Stimulated activated naive B cell treated with anti-CD40 and anti-IgM and Interleukin-4, amounts not matched to agents 10 μg/mL and 1 μg/mL and 100 μg/mL, for 72 hours (primary cell): Measurements from ENCODE around the gene OCEL1.
A peak's percentile ranks its signal among the peaks of the same experiment; 100 is the strongest.

Experiments
- ATAC-seq, 2 donors: fragments of 150-1000 bp; cut with Tn5 transposase; replicated peaks; 2 replicates each; pipeline ENCODE4 v1.10.0; 2021; ENCODE audit warnings: moderate library complexity in 1 of 2
- DNase-seq: peaks from one replicate; pipeline ENCODE4 v3.0.0; 2021
- H3K27ac Mint-ChIP-seq: one replicate; pipeline ENCODE4 v1.8.0; 2022; ENCODE audit warnings: mild to moderate bottlenecking, mixed read lengths
- H3K27me3 Mint-ChIP-seq, 2 donors: one replicate each; pipeline ENCODE4 v1.8.0; 2022; ENCODE audit warnings: mixed read lengths in 2 of 2
- H3K36me3 Mint-ChIP-seq, 2 donors: one replicate each; pipeline ENCODE4 v1.8.0; 2022; ENCODE audit warnings: mixed read lengths in 2 of 2, mild to moderate bottlenecking in 1 of 2
- H3K4me1 Mint-ChIP-seq, 2 donors: one replicate each; pipeline ENCODE4 v1.8.0; 2022; ENCODE audit warnings: mixed read lengths in 2 of 2, mild to moderate bottlenecking in 1 of 2
- H3K4me3 Mint-ChIP-seq, 2 donors: one replicate each; pipeline ENCODE4 v1.8.0; 2022; ENCODE audit warnings: mild to moderate bottlenecking in 2 of 2, mixed read lengths in 2 of 2, moderate library complexity in 1 of 2
- H3K9me3 Mint-ChIP-seq, 2 donors: one replicate each; pipeline ENCODE4 v1.8.0; 2022; ENCODE audit warnings: mixed read lengths in 2 of 2, mild to moderate bottlenecking in 1 of 2

The OCEL1 gene

DNA sequence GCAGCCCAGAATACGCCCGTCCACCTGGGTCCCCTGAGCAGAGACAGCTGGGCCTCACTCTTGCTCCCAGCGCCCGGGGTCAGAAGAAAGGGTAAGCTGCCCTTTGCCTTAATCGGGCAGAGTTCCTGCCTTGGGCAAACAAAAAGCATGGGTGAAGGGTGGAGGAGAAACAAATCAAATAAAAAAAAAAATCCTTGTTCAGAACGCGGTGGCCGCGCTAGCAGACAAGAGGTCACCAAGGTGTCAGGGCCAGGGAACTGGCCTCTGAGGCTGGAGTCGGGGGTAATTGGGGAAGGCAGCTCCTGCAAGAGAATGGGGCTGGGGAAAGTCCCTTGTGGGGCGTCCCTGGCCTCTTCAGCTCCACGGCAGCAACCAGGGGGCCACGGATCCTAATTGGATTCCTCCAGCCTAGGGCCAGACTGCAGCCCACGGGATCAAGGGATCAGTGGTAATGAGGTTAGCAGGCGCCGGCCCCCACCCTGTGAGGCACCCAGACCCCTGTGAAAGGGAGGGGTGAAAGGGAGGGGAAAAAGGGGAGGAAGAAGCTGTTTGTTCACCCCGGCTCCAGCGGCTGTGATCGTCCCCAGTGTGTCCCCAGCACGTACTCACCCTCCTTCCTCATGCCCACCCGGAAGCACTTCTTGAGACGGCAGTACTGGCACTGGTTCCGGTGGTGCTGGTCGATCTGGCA, 14.2 kb downstream of the OCEL1 start:
- Mint-ChIP-seq H3K27ac (peak overlapping the region; percentile 82), H3K4me1 (peaks cover 16 to 18% of the 10 kb centered on the region in 2 donors), H3K36me3 (peaks cover 4 to 8% of the 10 kb centered on the region in 2 donors), H3K9me3 (no peaks in the 10 kb centered on the region), H3K4me3 (no peak overlapping the region), H3K27me3 (no peaks in the 10 kb centered on the region)
- no peak for ATAC-seq
- no peak for DNase-seq

DNA sequence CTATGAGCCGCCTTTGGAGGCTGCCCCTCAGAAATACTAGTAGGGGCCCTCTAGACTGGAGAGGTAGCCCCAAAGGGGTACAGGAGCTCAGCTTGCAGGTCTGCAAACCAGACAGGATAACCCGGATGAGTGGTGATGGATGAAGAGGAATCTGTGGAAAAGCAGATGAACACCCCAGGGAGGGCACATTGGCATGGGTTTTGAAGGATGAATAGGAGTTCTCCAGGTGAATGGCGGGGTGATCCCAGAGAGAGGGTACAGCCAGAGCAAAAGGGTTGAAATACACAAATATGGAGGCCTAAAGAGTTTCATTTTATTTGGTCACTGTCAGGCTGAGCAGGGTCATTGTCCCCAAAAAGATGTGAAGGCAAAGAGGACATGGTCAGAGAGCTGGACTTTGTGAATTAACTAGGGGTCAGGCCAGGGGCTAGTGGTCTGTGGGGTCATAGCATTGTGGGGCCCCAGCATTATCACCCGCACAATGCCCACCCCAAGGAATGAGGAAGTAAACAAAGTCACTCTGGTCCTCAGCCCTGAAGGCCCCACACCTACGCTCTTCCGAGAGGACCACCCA, 14.9 kb downstream of the OCEL1 start:
- no peak for DNase-seq
- H3K9me3 Mint-ChIP-seq = no peaks in the 10 kb centered on the region
- peak overlapping the region; percentile 82 for H3K27ac Mint-ChIP-seq
- peaks cover 10 to 18% of the 10 kb centered on the region in 2 donors for H3K4me1 Mint-ChIP-seq
- no peak for ATAC-seq
- peaks cover 4 to 8% of the 10 kb centered on the region in 2 donors for H3K36me3 Mint-ChIP-seq
- H3K4me3 Mint-ChIP-seq = no peak overlapping the region
- H3K27me3 Mint-ChIP-seq = no peaks in the 10 kb centered on the region

DNA sequence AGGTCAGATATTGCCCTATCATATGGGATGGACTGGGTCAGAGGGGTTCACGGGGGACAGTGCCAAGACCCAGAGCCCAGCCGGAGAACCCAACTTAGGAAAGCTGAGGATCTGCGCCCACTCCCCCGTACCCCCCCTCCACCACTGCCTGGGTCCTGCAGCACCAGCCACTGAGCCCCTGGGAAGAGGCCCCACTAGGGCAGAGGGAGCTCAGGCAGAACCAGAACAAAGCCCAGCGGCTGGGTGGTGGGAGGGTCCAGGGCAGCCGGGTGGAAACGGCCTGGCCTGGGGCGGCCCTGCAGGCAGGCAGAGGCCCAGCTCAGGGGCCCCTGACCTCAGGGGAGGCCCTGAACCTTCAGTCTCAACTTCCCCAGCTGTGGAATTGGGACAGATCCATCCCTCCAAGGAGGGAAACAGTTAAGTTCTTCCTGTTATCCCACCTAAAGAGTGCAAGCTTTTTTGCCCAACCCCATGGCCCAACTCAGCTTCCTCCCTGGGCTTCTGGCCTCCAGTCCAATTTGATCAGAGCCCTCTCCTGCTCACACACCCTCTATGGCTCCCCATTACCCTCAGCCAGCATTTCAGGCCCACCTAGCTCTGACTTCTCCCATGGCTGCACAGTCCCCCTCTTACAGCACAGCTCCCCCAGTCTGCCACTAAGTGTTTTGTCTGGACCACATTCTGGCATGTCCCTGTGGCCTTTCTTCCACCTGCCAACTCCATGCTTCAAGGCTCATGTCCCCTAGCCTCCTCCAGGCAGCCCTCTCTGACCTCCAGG, 16.6 kb downstream of the OCEL1 start:
- Mint-ChIP-seq H3K9me3 (no peaks in the 10 kb centered on the region), H3K4me3 (peak overlapping the region in 1 of 2 donors; percentile 3), H3K27me3 (no peaks in the 10 kb centered on the region), H3K27ac (peak overlapping the region; percentile 14), H3K4me1 (peaks cover 21 to 23% of the 10 kb centered on the region in 2 donors), H3K36me3 (peaks cover 4 to 8% of the 10 kb centered on the region in 2 donors)
- no peak for ATAC-seq
- DNase-seq = no peak

DNA sequence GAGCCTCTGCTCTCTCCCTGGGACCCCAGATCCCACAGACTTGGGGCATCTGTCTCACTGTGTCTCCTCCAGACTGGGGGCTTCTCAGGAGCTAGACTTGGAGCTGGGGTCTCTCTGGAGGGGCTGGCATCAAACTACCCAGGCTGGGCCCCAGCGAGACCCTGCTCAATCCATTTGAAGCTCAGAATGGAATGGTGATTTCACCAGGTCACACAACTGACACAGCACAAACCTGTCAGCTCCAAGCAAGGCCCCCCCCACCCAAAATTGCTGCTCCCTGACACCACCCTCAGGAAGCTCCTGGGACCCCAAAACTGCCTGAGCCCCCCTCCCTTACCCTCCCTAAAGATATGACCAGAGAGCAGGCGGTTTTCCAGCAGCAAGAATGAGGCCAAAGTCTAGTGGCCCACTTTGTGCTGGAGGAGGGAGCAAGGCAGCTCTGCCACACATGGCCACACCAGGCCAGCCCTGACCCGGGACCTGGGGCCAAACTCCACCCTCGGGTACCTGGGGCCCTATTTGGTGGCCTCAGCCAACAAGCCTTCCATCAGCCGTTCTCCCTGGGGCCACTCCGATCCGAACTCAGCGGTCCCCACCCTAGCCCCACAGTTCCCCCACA, 17.3 kb downstream of the OCEL1 start:
- Mint-ChIP-seq H3K4me1 (peaks cover 21 to 23% of the 10 kb centered on the region in 2 donors), H3K4me3 (no peak overlapping the region), H3K36me3 (peaks cover 1 to 6% of the 10 kb centered on the region in 2 donors), H3K27ac (no peak overlapping the region), H3K27me3 (no peaks in the 10 kb centered on the region), H3K9me3 (no peaks in the 10 kb centered on the region)
- no peak for ATAC-seq
- DNase-seq = no peak

DNA sequence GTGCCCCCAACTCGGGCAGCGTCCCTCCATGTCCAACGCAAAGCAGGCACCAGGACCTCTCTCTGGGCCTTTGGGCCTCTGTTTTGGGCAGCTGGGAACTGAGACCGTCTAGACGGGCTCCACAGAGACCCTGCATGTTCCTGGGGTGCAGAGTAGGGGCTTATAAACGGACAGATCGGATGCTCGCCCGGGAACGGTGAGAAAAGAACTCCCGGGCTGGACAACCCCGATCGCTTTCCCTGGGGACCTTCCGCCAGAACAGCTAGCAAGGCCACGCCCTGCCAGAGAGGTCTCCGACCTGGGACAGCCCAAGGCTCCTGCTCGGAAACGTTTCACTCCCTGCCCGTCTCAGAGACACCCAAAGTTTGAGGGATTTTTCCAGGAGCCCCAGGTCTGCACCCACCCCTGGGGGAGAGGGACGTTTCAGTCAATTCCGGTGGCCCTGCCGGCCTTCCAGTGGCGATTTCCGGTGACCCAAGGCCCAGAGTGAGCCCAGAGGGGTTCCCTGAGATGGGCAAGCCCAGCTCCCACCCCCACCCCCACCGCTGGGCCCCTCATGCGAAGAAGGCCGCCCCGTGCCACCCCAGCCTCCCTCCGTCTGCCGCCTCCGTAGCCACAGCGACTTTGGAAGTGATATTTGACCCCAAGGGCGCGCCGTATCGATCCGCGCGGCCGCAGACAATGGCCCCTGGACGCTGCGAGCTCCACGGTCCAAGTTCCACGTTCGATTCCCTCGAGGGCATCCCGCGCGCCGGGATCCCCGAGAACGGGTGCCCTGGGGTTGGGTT, 18.0 kb downstream of the OCEL1 start:
- no peaks in the 10 kb centered on the region for H3K9me3 Mint-ChIP-seq
- no peak for DNase-seq
- peaks cover 21 to 23% of the 10 kb centered on the region in 2 donors for H3K4me1 Mint-ChIP-seq
- peak overlapping the region; percentile 92 for H3K27ac Mint-ChIP-seq
- H3K4me3 Mint-ChIP-seq = peak overlapping the region; percentile 71 to 84
- H3K27me3 Mint-ChIP-seq = no peaks in the 10 kb centered on the region
- ATAC-seq = no peak
- peaks cover 0 to 5% of the 10 kb centered on the region in 2 donors for H3K36me3 Mint-ChIP-seq

DNA sequence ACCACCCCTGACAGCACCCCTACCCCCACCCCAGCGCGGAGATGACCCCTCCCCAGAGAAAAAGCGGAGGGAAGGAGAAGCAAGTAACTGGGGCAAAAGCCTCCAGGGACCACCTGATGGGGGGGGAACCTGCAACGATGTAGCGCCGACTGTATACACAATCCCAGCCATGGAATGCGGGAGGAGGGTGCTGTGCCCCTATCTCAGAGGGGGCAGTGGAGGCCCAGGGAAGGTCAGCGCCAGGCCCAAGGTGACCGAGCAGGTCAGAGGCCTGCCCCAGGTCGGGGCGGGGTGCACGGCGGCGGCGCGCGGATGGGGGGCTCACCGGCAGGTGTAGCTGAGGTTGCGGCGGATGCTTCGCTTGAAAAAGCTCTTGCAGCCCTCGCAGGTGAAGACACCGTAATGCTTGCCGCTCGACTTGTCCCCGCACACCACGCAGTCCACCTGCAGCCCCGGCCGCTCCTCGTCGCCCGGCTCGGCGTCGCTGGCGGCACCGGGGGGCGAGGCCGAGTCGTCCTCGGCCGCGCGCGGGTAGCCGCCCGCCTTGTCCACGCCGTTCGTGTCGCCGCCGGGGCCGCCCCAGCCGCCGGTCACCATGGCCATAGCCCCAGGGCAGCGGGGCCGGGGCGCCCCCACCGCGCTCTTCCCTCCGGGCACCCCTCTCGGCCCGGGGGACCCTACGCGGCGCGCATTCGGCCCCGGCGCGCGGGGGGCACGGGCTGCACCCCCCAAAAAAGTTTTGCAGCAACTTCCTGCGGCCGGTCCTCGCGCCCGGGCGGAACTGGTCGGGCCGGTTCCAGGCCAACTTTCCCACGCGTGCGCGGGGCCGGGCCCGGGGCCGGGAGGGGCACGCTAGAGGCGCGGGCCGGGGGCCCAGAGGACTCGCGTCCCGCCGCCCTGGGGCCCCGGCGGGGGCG, 18.9 kb downstream of the OCEL1 start:
- H3K4me1 Mint-ChIP-seq = peaks cover 21 to 23% of the 10 kb centered on the region in 2 donors
- ATAC-seq = peak in 1 of 2 donors; percentile 22

DNA sequence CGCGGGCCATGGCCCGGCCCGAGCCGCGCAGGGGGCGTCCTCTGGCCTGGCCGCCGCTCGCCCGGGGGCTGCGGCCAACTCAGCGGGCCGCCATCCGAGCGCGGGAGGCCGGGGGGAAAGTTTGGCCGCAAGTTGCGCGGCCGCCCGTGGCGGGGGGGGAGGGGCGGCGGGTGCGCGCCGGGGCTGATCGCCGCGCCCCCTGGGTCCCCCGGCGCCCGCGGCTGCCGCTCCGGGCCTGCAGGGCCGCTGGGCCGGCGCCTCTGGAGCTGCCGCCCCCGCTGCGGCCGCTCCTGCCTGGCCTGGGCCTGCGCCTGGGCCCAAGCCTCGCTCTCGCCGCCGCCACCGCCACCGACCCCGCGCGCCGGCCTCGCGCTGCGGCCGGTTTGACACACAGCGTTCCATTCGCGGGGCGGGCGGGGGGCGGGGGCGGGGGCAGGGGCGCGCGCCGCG, 19.5 kb downstream of the OCEL1 start, which contains the start of gene NR2F6:
Gene NR2F6, minus strand, starts transcription at position 385 of the 450 bp plus-strand sequence. CDS start 699 bp downstream, outside the sequence.
- Mint-ChIP-seq H3K27me3 (no peaks in the 10 kb centered on the region), H3K9me3 (no peaks in the 10 kb centered on the region), H3K4me3 (peak within 1 kb of the TSS; percentile 98), H3K4me1 (peaks cover 21 to 23% of the 10 kb centered on the region in 2 donors), H3K36me3 (peaks cover 0 to 4% of the 10 kb centered on the region in 2 donors), H3K27ac (peak within 1 kb of the TSS; percentile 99)
- DNase-seq (no peak), ATAC-seq (peak in 1 of 2 donors; percentile 27)

More for the DNA sequence above, 18.9 kb downstream of the OCEL1 start:
- Mint-ChIP-seq H3K36me3 (peaks cover 0 to 5% of the 10 kb centered on the region in 2 donors), H3K9me3 (no peaks in the 10 kb centered on the region), H3K27ac (peak overlapping the region; percentile 92), H3K27me3 (no peaks in the 10 kb centered on the region), H3K4me3 (peak overlapping the region; percentile 71 to 84)
- DNase-seq = no peak

DNA sequence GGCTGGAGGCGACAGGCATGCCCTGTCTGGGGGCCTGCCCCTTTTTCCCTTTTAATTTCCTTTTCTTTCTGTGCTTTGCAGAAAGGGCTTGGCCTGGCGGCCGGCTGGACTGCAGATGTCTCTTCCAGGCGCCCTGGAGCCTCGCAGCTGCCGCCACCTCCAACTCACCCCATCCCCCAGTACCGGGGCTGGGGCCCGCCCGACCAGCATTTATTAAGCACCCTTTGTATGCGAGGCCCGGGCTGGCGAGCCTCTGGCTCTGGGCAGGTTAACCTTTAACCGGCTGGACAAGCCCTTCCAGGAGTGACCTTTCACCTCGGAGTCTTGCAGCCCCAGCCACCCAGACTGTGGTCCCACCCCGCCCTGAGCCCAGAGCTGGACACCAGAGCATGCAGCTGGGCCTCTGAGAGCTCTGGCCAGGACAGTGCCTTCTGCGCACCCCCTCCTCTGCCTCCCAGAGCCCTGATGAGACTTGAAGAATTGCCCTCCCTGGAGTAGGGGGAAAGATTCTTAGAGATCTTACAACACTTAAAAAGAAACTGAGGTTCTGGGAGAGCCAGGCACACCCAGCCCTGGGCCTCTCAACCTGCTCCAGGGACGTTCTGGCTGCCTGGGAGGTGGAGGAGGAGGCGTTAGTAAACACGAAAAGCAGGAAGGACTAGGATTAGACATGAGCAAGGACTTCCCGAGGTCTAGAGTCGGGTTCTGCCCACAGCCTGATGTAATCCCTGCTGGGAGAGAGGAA, 20.8 kb downstream of the OCEL1 start:
- Mint-ChIP-seq H3K4me1 (peaks cover 20 to 21% of the 10 kb centered on the region in 2 donors), H3K36me3 (no peaks in the 10 kb centered on the region), H3K27me3 (no peaks in the 10 kb centered on the region), H3K27ac (peak overlapping the region; percentile 75), H3K9me3 (no peaks in the 10 kb centered on the region), H3K4me3 (peak overlapping the region; percentile 98)
- ATAC-seq (peak; percentile 10 to 20), DNase-seq (no peak)

DNA sequence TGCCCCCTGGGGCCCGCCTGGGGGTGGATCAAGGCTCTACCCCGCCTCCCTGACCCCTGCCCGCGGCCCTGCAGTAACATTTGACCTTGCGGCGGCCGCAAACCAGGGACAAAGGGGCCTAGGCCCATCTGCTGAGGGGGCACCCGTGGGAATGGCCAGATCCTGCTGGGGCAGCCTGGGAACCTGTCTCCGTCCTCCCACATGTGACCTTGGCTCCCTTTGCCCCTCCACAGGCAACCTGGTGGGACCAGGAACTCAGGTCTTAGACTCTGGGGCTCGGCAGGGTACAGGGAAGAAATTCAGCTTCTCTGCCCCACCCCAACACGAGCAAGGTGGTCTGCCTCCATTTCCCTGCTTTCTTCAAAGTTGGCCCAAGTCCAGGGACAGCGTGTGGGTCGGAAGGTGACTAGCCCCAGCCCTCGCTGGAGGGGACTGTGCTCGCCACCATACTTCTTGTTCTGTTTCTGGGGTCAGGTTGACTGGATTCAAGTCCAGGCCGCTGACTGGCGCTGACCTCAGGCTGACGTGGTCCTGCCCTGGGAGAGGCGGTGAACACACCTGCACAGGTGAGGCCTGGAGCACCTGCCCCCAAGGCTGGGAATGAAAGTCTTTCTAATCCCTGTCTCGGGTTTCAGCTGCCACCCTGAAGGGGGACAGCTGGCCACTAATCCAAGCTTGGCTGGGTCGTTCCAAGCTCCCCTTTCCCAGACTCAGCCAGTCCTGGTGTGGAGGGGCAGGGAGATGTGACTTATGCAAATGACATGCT, 22.2 kb downstream of the OCEL1 start:
- no peaks in the 10 kb centered on the region for H3K27me3 Mint-ChIP-seq
- H3K4me3 Mint-ChIP-seq = no peak overlapping the region
- DNase-seq = no peak
- no peaks in the 10 kb centered on the region for H3K36me3 Mint-ChIP-seq
- peaks cover 12 to 15% of the 10 kb centered on the region in 2 donors for H3K4me1 Mint-ChIP-seq
- no peak overlapping the region for H3K27ac Mint-ChIP-seq
- H3K9me3 Mint-ChIP-seq = no peaks in the 10 kb centered on the region
- ATAC-seq = no peak

DNA sequence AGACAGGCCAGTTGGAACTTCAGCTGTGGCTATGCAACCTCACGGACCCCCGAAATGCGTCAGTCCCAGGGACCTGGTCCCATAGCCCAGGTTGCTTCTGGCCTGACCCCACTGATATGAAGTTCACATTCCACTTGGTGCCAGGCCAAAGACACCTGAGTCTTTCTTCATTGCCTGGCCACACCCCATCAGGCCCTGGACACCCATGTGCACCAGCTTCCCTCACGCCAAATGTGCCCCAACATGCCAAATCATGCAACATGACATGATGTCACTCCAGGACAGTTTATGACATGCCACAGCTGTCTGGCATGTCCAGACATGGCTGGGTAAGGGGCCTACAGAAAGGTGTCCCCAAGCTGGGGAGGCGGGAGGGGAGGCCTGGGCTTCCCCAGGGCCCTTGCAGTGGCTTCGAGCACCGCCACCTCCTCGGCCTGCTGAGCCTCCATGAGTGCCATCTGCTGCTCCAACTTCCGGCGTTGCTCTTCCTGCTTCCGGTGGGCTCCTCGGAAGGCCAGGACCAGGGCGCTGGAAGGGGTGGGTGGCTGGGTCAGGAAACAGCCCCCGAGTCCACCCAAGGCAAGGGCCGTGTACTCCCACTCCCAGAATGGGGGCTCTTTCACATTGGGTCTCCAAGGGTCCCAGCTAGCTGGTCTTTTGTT, 24.0 kb downstream of the OCEL1 start:
- H3K27ac Mint-ChIP-seq = no peak overlapping the region
- H3K4me1 Mint-ChIP-seq = peaks cover 8 to 15% of the 10 kb centered on the region in 2 donors
- H3K9me3 Mint-ChIP-seq = no peaks in the 10 kb centered on the region
- DNase-seq (no peak), ATAC-seq (no peak)
- no peaks in the 10 kb centered on the region for H3K36me3 Mint-ChIP-seq
- H3K4me3 Mint-ChIP-seq = no peak overlapping the region
- H3K27me3 Mint-ChIP-seq = no peaks in the 10 kb centered on the region

DNA sequence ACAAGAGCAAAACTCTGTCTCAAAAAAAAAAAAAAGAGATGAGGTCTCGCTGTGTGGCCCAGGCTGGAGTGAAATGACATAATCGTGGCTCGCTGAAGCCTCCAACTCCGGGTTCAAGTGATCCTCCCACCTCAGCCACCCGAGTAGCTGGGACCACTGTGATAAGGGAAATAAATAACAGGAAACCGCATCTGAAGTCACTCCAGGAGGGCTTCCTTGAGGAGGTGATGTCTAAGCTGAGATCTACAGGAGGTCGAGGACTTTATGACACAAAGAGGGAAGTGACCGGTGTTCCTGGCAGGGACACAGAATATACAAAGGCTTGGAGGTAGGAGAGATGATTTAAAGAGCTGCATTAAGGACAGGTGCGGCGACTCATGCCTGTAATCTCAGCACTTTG, 28.6 kb downstream of the OCEL1 start:
- Mint-ChIP-seq H3K27me3 (no peaks in the 10 kb centered on the region), H3K27ac (no peak overlapping the region), H3K4me3 (no peak overlapping the region), H3K4me1 (no peaks in the 10 kb centered on the region), H3K36me3 (no peaks in the 10 kb centered on the region), H3K9me3 (peaks cover 3 to 4% of the 10 kb centered on the region in 2 donors)
- no peak for DNase-seq
- ATAC-seq = no peak
